ENCODE data around the gene MAGI1. TPM values are rescaled to one million over a fixed set of nuclear protein-coding genes. Genes with fewer than 3 reads are reported as not detected.

Gene MAGI1
- polyA plus RNA-seq, 1 experiment: 14.2 TPM

DNA sequence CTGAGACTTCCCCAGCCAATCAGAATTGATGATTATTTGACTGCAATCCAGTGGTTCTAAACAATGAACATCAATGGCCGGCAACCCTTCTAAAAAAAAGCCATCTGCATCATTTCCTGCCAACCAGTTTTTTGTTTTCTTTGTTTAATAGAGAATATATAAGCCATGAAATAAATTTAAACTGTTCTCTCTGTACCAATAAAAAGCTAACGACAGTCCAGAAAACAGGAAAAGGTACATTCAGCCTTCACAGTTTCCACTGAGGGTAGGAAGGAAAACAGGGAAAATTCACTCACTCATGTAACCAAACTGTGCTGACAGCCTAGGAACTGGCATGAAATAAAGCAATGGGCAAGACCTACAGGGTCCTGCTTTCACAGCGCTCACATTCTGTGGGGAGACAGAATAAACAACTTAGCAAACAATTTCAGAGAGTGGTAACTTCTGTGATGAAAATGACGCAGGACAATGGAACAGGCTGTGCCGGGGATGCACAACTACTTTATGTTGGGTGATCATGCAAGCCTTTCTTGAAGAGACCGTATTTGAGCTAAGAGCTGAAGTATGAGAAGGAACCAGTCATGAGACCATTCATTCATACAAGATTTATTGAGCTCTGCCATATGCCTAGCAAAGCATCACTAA lies 630.1 kb downstream of the MAGI1 start:
- Histone ChIP-seq H3K4me3 (ENCODE audit: low read depth, low read length) (no peak overlapping the region), H3K9me3 (ENCODE audit: control insufficient read depth, insufficient read depth, low read length) (no peaks in the 10 kb centered on the region), H3K27me3 (ENCODE audit: control insufficient read depth, insufficient read depth, low read length) (no peaks in the 10 kb centered on the region), H3K27ac (ENCODE audit: low read depth, low read length) (no peak overlapping the region)
- TF ChIP-seq, protein P1, sequence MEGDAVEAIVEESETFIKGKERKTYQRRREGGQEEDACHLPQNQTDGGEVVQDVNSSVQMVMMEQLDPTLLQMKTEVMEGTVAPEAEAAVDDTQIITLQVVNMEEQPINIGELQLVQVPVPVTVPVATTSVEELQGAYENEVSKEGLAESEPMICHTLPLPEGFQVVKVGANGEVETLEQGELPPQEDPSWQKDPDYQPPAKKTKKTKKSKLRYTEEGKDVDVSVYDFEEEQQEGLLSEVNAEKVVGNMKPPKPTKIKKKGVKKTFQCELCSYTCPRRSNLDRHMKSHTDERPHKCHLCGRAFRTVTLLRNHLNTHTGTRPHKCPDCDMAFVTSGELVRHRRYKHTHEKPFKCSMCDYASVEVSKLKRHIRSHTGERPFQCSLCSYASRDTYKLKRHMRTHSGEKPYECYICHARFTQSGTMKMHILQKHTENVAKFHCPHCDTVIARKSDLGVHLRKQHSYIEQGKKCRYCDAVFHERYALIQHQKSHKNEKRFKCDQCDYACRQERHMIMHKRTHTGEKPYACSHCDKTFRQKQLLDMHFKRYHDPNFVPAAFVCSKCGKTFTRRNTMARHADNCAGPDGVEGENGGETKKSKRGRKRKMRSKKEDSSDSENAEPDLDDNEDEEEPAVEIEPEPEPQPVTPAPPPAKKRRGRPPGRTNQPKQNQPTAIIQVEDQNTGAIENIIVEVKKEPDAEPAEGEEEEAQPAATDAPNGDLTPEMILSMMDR (IDR thresholded peaks at IDR 0.05; ENCODE audit: low read depth, low read length): no peak
- DNase-seq (ENCODE audit: low read depth, low spot score): no peak
- ChIA-PET POLR2A (no interaction called here), CTCF (interaction anchor here (0.6 to 0.9 kb wide), 2 partner anchors 31 to 48 kb away, joined by 3 to 6 read pairs; no protein-coding TSS in a partner anchor)

GRCh38 chr3:65406470-65406869 lies 632.2 kb downstream of the MAGI1 start:
- ChIA-PET CTCF (interaction anchor here (0.5 to 0.6 kb wide), 2 partner anchors 278 to 1431 kb away, joined by 3 read pairs; no protein-coding TSS in a partner anchor), POLR2A (interaction anchor here (0.6 kb wide), 1 partner anchor 53 kb away, joined by 3 read pairs; no protein-coding TSS in a partner anchor)
- H3K9me3 ChIP-seq (ENCODE audit: control insufficient read depth, insufficient read depth, low read length): no peaks in the 10 kb centered on the region
- TF ChIP-seq, protein P1 (IDR thresholded peaks at IDR 0.05; ENCODE audit: low read depth, low read length): no peak
- H3K4me3 ChIP-seq (ENCODE audit: low read depth, low read length): no peak overlapping the region
- no peak overlapping the region for H3K27ac ChIP-seq (ENCODE audit: low read depth, low read length)
- no peaks in the 10 kb centered on the region for H3K27me3 ChIP-seq (ENCODE audit: control insufficient read depth, insufficient read depth, low read length)
- no peak for DNase-seq (ENCODE audit: low read depth, low spot score)

DNA sequence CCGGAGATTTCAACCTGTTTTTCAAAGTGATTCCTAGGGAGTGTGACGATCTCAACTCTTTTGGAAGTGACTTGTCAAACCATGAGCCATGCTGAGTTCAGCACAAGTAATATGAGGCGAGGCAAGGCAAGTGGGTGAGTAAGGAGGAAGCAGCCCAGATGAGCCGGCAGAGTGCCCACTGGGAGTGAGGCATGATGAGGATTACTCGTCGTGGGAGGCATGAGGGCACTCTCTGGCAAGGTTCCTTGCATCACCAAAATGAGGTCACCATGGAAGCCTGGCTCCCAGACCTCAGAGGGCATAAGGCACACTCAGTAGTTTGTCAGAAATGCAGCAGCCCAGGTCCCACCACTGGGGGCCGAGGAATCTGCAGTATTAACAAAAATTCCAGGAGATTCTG lies 636.1 kb downstream of the MAGI1 start:
- Histone ChIP-seq H3K9me3 (ENCODE audit: control insufficient read depth, insufficient read depth, low read length) (no peaks in the 10 kb centered on the region), H3K27ac (ENCODE audit: low read depth, low read length) (no peak overlapping the region), H3K4me3 (ENCODE audit: low read depth, low read length) (no peak overlapping the region), H3K27me3 (ENCODE audit: control insufficient read depth, insufficient read depth, low read length) (no peaks in the 10 kb centered on the region)
- TF ChIP-seq, protein P1 (IDR thresholded peaks at IDR 0.05; ENCODE audit: low read depth, low read length): 0 out of 2 replicates have a peak, but pooled peaks have one; percentile 3
- ChIA-PET CTCF (no interaction called here), POLR2A (no interaction called here)
- DNase-seq (ENCODE audit: low read depth, low spot score): peak; percentile 63

DNA sequence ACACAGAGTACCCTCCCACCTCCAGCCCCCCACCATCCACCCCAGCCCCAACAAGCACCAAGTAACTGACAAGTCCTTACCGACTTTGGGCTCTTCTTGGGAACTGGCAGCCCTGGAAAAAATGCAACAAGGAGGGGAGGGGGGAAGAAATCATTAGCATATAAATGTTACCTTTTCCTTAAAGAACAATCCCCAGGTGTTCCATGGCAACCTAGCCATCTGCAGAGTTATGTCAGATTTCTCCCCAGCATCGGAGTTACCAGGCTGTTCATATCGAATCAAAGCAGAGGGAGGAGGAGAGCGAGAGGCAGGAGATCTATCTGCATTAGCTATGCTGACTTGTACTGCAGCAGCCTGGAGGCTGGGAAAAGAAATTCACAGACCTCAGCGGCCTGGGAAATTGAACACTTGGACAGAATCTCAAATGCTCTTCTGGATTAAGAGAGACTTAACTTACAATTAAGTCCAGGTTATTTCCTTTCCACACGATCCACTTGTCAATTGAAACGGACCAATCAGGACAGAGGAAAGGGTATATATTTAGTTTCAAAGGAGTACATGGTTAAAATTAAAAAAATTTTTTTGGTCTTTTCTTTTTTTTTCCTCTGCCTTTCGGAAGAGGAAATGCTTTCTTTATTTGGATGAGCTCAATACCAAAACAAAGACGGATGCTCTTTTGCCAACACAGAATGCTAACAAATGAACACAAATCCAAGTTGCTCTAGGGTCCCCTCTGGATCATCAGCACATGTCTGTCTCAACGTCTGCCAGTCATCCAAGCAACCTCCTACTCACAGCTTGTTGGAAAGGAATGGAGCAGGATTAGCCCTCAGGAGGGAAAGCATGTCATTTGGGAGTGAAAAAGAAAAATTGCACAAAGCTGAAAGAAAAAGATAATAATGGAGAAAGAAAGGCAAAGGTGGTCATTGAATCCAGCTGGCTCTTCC lies 637.1 kb downstream of the MAGI1 start:
- Histone ChIP-seq H3K4me3 (ENCODE audit: low read depth, low read length) (no peak overlapping the region), H3K27me3 (ENCODE audit: control insufficient read depth, insufficient read depth, low read length) (no peaks in the 10 kb centered on the region), H3K27ac (ENCODE audit: low read depth, low read length) (no peak overlapping the region), H3K9me3 (ENCODE audit: control insufficient read depth, insufficient read depth, low read length) (no peaks in the 10 kb centered on the region)
- TF ChIP-seq, protein P1 (IDR thresholded peaks at IDR 0.05; ENCODE audit: low read depth, low read length): no peak
- ChIA-PET POLR2A (no interaction called here), CTCF (no interaction called here)
- DNase-seq (ENCODE audit: low read depth, low spot score): no peak

DNA sequence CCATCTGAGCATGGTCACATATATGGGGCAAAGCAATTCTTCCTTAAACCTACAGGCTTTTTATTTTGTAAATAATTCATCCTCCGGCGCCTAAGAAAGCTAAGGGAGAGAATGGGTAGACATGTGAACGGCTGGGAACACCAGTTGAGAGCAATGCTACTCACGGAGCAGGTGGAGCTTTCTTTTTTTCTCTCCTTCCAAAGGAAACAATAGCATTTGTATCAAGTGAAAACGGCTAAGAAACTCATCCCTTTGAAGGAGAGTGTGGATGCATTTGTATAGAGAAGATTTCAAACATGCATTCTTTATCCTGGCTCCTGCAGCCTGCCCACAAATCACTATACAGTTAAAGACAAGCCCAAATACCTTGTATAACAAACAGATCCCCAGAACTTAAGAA lies 637.8 kb downstream of the MAGI1 start:
- no peaks in the 10 kb centered on the region for H3K27me3 ChIP-seq (ENCODE audit: control insufficient read depth, insufficient read depth, low read length)
- ChIA-PET POLR2A (no interaction called here), CTCF (no interaction called here)
- DNase-seq (ENCODE audit: low read depth, low spot score): no peak
- H3K27ac ChIP-seq (ENCODE audit: low read depth, low read length): no peak overlapping the region
- no peak overlapping the region for H3K4me3 ChIP-seq (ENCODE audit: low read depth, low read length)
- no peaks in the 10 kb centered on the region for H3K9me3 ChIP-seq (ENCODE audit: control insufficient read depth, insufficient read depth, low read length)
- TF ChIP-seq, protein P1 (IDR thresholded peaks at IDR 0.05; ENCODE audit: low read depth, low read length): no peak
